Choroid plexus epithelial cell (primary cell): ENCODE results near the gene ZNF789.

Experiments
- DNase-seq: peaks from one replicate; pipeline ENCODE4 v3.0.0-alpha.2; 2010; ENCODE audit warnings: low read depth
- H3K4me3 ChIP-seq: 2 replicates; pipeline ENCODE4 v1.5.1; 2011; ENCODE audit warnings: low read depth, mild to moderate bottlenecking, control low read depth, low read length, moderate library complexity
- TF ChIP-seq, protein P1 (sequence below): conservative IDR thresholded peaks from 2 replicates; pipeline ENCODE4 v1.5.1; 2011; ENCODE audit warnings: low read depth, mild to moderate bottlenecking, control low read depth, inconsistent platforms, low read length, moderate library complexity

The ZNF789 gene

DNA sequence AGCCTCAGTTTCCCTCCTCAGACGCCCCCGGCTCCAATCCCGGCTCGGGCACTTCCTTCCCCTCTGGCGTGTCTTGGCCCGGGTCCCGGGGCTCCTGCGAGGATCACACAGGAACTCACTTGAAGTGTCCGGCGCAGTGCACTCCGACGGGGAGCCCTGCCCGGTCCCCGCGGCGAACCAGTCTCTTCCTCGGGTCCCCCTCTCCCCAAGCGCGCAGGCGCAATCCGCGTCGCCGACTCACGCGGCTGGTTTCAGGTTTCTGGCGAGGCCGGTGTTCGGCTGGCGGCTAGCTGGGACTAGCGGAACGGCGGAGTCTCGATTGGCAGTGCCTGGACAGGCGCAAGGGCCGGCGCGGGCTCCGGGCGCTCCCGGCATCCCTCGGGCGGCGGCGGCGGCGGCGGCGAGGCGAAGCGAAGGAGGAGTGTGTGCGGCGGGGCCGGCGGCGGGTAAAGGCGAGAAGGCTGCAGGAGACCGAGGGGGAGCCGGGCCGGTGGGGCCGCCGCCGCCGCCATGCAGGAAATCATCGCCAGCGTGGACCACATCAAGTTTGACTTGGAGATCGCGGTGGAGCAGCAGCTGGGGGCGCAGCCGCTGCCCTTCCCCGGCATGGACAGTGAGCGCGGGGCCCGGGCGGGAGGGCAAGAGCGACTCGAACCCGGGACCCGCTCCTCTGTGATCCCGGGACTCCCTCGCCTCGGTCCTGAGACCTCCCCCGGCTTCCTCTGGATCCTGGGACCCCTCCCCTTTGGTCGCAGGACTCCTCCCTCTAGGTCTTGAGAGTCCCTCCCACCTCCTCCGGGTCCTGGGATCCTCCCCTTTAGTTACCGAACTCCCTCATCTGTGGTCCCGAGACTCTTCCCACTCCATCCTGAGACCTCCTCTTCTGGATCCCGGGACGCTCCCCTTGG lies 33.9 kb upstream of the ZNF789 start, which contains the start of the genes CPSF4 and PTCD1:
CPSF4 (plus strand) TSS at position 371 of the 908 bp plus-strand sequence; CDS start at position 511, 140 bp downstream.
PTCD1 (minus strand) TSS at position 226 of the 908 bp plus-strand sequence. CDS start 3,556 bp downstream, outside the sequence.
- DNase-seq, result peak; percentile 96
- peak within 1 kb of the TSS; percentile 96 for H3K4me3 ChIP-seq
- TF ChIP-seq, protein P1, sequence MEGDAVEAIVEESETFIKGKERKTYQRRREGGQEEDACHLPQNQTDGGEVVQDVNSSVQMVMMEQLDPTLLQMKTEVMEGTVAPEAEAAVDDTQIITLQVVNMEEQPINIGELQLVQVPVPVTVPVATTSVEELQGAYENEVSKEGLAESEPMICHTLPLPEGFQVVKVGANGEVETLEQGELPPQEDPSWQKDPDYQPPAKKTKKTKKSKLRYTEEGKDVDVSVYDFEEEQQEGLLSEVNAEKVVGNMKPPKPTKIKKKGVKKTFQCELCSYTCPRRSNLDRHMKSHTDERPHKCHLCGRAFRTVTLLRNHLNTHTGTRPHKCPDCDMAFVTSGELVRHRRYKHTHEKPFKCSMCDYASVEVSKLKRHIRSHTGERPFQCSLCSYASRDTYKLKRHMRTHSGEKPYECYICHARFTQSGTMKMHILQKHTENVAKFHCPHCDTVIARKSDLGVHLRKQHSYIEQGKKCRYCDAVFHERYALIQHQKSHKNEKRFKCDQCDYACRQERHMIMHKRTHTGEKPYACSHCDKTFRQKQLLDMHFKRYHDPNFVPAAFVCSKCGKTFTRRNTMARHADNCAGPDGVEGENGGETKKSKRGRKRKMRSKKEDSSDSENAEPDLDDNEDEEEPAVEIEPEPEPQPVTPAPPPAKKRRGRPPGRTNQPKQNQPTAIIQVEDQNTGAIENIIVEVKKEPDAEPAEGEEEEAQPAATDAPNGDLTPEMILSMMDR, result no peak

DNA sequence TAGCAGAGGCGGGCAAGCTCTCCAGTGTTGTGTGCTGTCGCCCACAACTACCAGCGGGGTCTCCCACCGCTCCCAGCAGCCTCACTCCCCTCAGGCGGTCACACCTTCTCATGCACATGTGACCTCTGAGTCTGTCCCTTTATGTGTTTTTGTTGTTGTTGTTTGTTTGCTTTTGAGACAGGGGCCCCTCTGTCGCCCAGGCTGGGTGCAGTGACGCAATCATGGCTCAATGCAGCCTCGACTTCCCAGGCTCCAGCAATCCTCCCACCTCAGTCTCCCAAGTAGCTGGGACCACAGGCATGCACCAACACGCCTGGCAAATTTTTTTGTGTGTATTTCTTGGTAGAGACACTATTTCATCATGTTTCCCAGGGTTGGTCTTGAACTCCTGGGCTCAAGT lies 32.5 kb upstream of the ZNF789 start:
- peak; percentile 37 for DNase-seq
- peak overlapping the region; percentile 96 for H3K4me3 ChIP-seq

DNA sequence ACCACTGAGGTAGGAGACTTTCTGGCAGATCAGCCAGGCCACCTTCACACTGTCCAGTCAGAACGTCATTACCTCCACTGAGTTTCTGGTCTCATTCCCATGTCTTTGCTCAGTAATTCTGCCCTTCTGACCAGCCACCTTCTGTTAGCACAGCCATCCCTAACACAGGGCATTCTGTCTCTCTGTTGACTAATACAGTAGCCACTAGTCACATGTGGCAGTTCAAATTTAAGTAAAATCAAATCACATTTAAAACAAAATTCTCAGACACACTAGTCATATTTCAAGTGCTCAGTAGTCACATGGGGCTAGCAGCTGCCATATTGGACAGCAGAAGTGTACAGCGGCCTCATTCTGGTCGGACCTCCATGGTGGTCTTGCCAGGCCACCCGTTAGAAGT lies 26.6 kb upstream of the ZNF789 start:
- DNase-seq, result no peak
- no peak overlapping the region for H3K4me3 ChIP-seq
- TF ChIP-seq, protein P1, result no peak

More for the DNA sequence above, 32.5 kb upstream of the ZNF789 start:
- TF ChIP-seq, protein P1, result no peak

DNA sequence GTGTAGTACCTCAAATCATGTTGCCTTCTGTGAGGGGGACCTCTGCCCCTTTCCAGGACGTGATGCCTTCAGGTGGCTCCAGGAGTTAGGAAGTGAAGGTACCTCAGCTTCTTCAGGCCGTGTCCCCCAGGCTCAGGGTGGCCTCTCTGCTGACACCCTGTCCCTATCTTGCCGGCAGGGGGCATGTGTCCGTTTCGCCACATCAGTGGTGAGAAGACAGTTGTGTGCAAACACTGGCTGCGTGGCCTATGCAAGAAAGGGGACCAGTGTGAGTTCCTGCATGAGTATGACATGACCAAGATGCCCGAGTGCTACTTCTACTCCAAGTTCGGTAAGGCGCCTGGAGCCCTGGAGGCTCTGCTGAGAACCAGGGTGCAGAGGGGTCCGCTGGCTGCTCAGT lies 24.7 kb upstream of the ZNF789 start:
- DNase-seq, result no peak
- TF ChIP-seq, protein P1, result no peak
- H3K4me3 ChIP-seq, result no peak overlapping the region

DNA sequence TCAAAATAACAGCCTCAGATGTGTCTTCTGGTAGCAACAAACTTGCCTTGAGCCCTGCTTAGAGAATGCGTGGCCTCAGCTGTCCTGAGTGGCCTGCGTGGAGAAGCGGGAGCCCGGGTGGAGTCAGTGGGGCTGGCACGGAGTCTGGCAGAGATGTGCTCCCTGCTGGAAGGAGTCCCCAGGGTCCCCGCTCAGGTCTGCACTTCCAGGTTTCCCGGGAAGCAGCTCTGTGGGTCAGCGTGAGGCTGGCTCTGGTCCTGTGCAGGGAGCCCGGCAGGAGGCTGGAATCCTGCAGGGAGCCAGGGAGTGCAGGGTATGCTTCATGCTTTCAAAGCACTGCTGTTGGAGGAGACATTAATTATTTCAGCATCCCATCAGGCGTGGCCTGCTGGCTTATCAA lies 23.8 kb upstream of the ZNF789 start:
- no peak for DNase-seq
- TF ChIP-seq, protein P1, result no peak

DNA sequence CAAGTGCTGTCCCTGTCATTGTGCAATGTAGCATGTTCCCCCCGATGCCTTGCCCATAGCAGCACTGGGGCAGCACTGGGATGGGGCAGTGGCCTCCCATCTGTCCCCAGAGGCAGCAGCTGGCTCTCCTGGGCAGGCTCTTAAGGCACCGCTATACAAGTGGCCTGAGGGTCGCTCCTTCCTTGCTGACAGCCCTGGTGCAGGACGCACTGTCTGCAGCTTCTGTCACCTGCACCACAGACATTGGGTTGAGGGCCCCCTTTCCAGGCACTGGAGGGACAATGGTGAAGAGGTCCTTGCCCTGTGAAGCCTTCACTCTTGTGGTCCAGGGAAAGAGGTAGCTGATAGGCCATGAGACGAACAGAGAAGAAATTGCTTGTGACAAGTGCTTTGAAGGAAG lies 23.4 kb upstream of the ZNF789 start:
- TF ChIP-seq, protein P1, result no peak
- H3K4me3 ChIP-seq, result no peak overlapping the region
- DNase-seq, result no peak

More for the DNA sequence above, 23.8 kb upstream of the ZNF789 start:
- H3K4me3 ChIP-seq, result no peak overlapping the region
